ENCODE data around the gene PRKCA.

- no peak for TF ChIP-seq CTCF (IDR thresholded peaks at IDR 0.05)
- TF ChIP-seq POLR2A (IDR thresholded peaks at IDR 0.05) = no peak
Measured at GRCh38 chr17:66839616-66840015, 537.2 kb downstream of the PRKCA start.
